OCI-LY3 (cell line): ENCODE results near the gene KLF7.

Experiments used
- H2AFZ ChIP-seq: fragments of 200-600, 300-600 bp; shearing (Covaris generic); 2 replicates; pipeline ENCODE4 v1.6.0; 2014; ENCODE audit warnings: antibody characterized with exemption, low read depth, low read length
- H3K27ac ChIP-seq: fragments of 200-600, 300-600 bp; sonication (generic); 2 replicates; pipeline ENCODE4 v1.5.1; 2014; ENCODE audit warnings: mild to moderate bottlenecking, low read length, moderate library complexity, mixed read lengths
- H3K27me3 ChIP-seq: fragments of 200-600, 300-600 bp; sonication (generic); 2 replicates; pipeline ENCODE4 v1.6.1; 2014; ENCODE audit warnings: low read depth, low read length, mixed read lengths
- H3K36me3 ChIP-seq: fragments of 200-600, 300-600 bp; sonication (generic); replicated peaks from 2 replicates; pipeline ENCODE3; 2014; ENCODE audit warnings: low read depth, low read length, mixed read lengths
- H3K4me1 ChIP-seq: fragments of 300-600, 200-600 bp; sonication (generic); 2 replicates; pipeline ENCODE4 v1.6.1; 2014; ENCODE audit warnings: low read length, mixed read lengths
- H3K4me2 ChIP-seq: fragments of 200-600, 300-600 bp; sonication (generic); 2 replicates; pipeline ENCODE4 v1.6.1; 2014; ENCODE audit warnings: low read length, mixed read lengths
- H3K4me3 ChIP-seq: fragments of 300-600, 200-600 bp; sonication (generic); 2 replicates; pipeline ENCODE4 v1.5.1; 2014; ENCODE audit warnings: antibody characterized with exemption, mild to moderate bottlenecking, low read length, moderate library complexity
- H3K79me2 ChIP-seq: fragments of 300-600, 200-600 bp; shearing (Covaris generic); 2 replicates; pipeline ENCODE4 v1.6.1; 2014; ENCODE audit warnings: mild to moderate bottlenecking, low read length, mixed read lengths
- H3K9ac ChIP-seq: fragments of 300-600, 200-600 bp; shearing (Covaris generic); 2 replicates; pipeline ENCODE4 v1.6.0; 2014; ENCODE audit warnings: mild to moderate bottlenecking, low read length, moderate library complexity
- H3K9me3 ChIP-seq: fragments of 200-600, 300-600 bp; shearing (Covaris generic); 2 replicates; pipeline ENCODE4 v1.6.1; 2014; ENCODE audit warnings: low read length, mixed read lengths; ENCODE audit not compliant: insufficient read depth
- H4K20me1 ChIP-seq: fragments of 200-600, 300-600 bp; sonication (generic); 2 replicates; pipeline ENCODE4 v1.6.1; 2016; ENCODE audit warnings: low read length, mixed read lengths; ENCODE audit not compliant: insufficient read depth
- CTCF ChIP-seq: fragments of 200-600, 300-600 bp; sonication (generic); IDR thresholded peaks from 2 replicates; pipeline ENCODE4 v1.5.1; 2014; ENCODE audit warnings: antibody characterized with exemption, low read length, low read depth
- EZH2phosphoT487 ChIP-seq: fragments of 200-600 bp; shearing (Covaris generic); IDR thresholded peaks from 2 replicates; pipeline ENCODE4 v1.6.1; 2018; ENCODE audit warnings: antibody characterized with exemption, mixed run types, low read depth

Gene KLF7

DNA sequence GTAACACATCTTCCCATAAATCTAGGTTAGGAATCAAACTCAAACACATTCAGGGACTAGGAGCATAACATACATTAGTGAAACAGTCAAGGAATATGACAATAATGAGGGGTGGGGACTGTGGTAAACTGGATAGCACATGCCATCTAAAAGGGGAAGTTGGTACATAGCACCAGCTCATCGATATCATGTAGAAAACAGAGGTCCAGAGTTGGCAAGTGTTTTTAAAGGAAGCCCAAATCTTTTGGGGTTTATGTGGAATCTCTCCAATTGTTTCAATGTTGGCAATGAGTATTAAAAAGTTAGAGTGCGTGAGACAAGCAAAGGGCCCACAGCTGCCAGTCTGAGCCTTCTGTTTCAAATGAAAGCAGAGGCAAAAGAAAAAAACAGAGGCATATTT is 24.4 kb downstream of the KLF7 start:
- no peaks in the 10 kb centered on the region for H3K79me2 ChIP-seq

GRCh38 chr2:207140265-207140664 is 25.5 kb downstream of the KLF7 start:
- H3K4me3 ChIP-seq = no peak overlapping the region
- no peaks in the 10 kb centered on the region for H3K36me3 ChIP-seq
- TF ChIP-seq CTCF = no peak
- no peaks in the 10 kb centered on the region for H3K4me1 ChIP-seq
- H2AFZ ChIP-seq = no peak overlapping the region
- no peaks in the 10 kb centered on the region for H4K20me1 ChIP-seq
- H3K27me3 ChIP-seq = peaks cover 8% of the 10 kb centered on the region
- H3K9ac ChIP-seq = no peak overlapping the region
- no peaks in the 10 kb centered on the region for H3K9me3 ChIP-seq
- no peak overlapping the region for H3K27ac ChIP-seq
- no peak overlapping the region for H3K4me2 ChIP-seq
- no peaks in the 10 kb centered on the region for H3K79me2 ChIP-seq

More for the DNA sequence above, 24.4 kb downstream of the KLF7 start:
- no peaks in the 10 kb centered on the region for H3K4me1 ChIP-seq
- no peak overlapping the region for H3K4me3 ChIP-seq
- H3K27me3 ChIP-seq = peaks cover 18% of the 10 kb centered on the region
- no peaks in the 10 kb centered on the region for H3K9me3 ChIP-seq
- TF ChIP-seq CTCF (no peak), EZH2phosphoT487 (no peak)
- H3K27ac ChIP-seq = no peak overlapping the region
- no peak overlapping the region for H2AFZ ChIP-seq
- H4K20me1 ChIP-seq = no peaks in the 10 kb centered on the region
- no peak overlapping the region for H3K4me2 ChIP-seq
- no peak overlapping the region for H3K9ac ChIP-seq
- H3K36me3 ChIP-seq = no peaks in the 10 kb centered on the region

GRCh38 chr2:207139552-207139951 is 26.2 kb downstream of the KLF7 start:
- no peaks in the 10 kb centered on the region for H3K4me1 ChIP-seq
- no peak overlapping the region for H2AFZ ChIP-seq
- no peaks in the 10 kb centered on the region for H3K79me2 ChIP-seq
- no peaks in the 10 kb centered on the region for H3K36me3 ChIP-seq
- H3K9me3 ChIP-seq = no peaks in the 10 kb centered on the region
- no peak overlapping the region for H3K27ac ChIP-seq
- H3K27me3 ChIP-seq = peaks cover 2% of the 10 kb centered on the region; the same call in 1 of the 2 replicates
- no peaks in the 10 kb centered on the region for H4K20me1 ChIP-seq
- no peak overlapping the region for H3K9ac ChIP-seq
- H3K4me3 ChIP-seq = no peak overlapping the region
- TF ChIP-seq EZH2phosphoT487 (no peak), CTCF (no peak)
- no peak overlapping the region for H3K4me2 ChIP-seq

GRCh38 chr2:207138627-207139297 is 27.0 kb downstream of the KLF7 start:
- H3K27me3 ChIP-seq = no peaks in the 10 kb centered on the region; the same call in 1 of the 2 replicates
- H3K79me2 ChIP-seq = no peaks in the 10 kb centered on the region
- H3K4me3 ChIP-seq = no peak overlapping the region
- H3K4me2 ChIP-seq = no peak overlapping the region
- no peak overlapping the region for H3K27ac ChIP-seq
- no peaks in the 10 kb centered on the region for H3K36me3 ChIP-seq
- no peaks in the 10 kb centered on the region for H4K20me1 ChIP-seq
- no peaks in the 10 kb centered on the region for H3K9me3 ChIP-seq
- H2AFZ ChIP-seq = no peak overlapping the region
- H3K4me1 ChIP-seq = no peaks in the 10 kb centered on the region
- TF ChIP-seq CTCF = no peak
- TF ChIP-seq EZH2phosphoT487 = no peak
- no peak overlapping the region for H3K9ac ChIP-seq
